Left kidney (tissue), 2 donors: Measurements from ENCODE around the gene NAPA. TPM values are rescaled to one million over a fixed set of nuclear protein-coding genes. Genes with fewer than 3 reads are reported as not detected.

Experiments
- DNase-seq: peaks from one replicate; pipeline ENCODE4 v3.0.0-alpha.2; 2013
- polyA plus RNA-seq: library from polyadenylated mRNA; unstranded; fragments of 120-200 nt; gene quantifications from one replicate; pipeline ENCODE4 v1.2.1, GENCODE V29; 2013; ENCODE audit not compliant: insufficient read length

Gene NAPA
- polyA plus RNA-seq, 1 donor = 150 TPM

DNA sequence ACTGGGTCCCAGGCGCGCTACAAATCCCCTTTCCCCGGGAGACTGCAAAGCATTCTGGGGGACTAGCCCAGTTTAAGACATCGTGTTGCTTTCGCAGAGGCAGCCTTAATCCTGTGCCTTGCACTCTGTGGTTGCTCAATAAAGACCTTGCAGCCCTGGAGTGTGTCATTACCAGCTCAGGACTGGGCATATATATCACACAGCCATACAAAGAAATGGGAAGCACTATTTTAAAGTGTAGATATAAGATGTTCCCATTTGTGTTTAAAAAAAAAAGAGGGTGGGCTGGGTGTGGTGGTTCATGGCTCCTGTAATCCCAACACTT is 11.1 kb downstream of the NAPA start:
- no peak for DNase-seq

DNA sequence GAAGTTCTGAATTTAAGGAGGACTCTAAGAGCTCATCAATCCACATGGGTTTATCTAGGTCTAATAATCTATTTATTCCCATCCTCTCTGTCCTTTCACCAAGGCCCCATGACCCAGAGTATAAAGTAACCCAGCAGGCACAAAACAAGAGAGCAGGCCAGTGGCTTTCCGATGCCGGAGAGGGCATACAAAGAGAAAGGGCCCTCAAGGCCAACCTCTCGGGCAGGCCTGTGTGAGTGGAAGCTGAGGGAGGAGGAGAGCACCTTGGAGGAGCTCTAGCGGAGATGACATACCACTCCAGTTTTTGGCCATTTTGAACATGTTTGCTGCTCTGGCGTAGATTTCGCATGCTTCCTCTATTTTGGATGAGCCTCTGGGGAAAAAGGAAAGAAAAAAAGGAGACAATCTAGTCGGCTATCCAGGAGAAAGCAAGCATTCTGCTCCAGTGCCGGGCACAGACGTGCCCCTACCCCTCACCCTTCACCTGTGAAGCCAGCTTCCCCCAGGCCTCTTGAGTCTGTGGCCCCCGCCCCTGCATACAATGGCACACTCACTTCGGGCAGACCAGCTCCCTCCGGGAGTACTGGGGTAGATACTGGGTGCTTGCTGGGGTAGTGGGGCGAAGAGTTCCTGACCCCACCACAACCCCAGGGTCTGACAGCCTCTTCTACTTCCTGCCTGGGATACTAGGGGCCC is 11.6 kb downstream of the NAPA start:
- no peak for DNase-seq

DNA sequence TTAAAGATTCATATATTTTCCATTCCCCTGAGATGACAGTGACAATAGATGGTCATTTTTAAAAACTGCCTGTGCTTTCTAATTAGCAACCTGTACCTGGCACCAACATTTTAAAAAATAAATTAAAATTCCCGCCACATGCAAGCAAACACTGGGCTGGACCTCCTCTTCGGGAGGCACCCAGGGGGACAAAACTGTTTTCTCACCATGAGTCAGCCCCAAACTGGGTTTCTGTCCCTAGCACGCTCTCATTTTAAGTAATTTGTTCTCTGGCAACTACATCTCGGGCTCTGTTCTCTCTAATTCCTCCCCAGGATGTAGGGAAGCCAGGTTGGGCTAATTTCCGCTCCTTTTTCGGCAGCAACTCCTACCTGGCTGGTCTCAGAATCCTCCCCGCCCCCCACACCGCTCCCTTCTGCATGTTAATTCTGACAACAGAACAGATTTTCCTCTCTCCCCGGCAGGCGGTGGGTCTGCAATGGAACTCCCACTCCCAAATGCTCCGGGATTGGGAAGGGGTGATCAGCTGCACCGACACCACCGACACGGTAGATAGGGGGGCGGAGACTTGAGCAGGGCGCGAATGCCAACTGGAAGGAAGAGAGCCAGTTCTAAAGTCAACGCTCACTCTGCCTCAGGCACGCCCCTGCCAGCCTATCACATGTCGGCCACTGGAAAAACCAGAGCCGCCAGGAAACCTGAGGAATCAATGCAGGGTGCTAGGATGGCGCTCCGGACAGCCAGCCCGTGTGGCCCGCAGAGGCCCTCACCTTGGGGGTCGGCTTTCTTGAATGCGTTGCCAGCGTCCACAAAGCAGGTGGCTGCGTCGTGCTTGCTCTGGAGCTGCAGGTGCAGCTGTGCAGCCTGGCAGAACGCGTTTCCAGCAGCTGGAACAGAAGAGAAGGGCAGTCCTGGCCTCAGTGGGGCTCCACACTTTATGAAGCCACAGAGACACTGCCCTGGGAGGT is 14.7 kb downstream of the NAPA start:
- no peak for DNase-seq

DNA sequence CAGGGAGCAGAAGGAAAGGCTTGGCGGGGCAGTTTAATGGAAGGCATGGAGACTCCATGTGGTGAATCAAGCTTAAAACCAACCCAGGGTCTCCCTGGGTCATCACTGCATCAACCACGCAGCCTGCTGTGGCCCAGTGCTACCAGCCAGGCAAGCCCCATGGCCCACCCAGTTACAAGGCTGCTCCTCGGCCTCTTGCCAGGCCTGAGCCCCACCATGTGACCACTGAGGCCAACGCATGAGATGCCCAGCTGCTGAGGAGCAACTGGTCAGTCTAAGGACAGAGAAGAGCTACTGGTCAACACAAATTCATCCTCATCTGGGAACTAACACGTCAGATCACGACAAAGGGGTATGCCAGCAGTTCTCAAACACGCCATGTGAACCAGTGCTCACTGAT is 15.5 kb downstream of the NAPA start:
- DNase-seq = no peak

DNA sequence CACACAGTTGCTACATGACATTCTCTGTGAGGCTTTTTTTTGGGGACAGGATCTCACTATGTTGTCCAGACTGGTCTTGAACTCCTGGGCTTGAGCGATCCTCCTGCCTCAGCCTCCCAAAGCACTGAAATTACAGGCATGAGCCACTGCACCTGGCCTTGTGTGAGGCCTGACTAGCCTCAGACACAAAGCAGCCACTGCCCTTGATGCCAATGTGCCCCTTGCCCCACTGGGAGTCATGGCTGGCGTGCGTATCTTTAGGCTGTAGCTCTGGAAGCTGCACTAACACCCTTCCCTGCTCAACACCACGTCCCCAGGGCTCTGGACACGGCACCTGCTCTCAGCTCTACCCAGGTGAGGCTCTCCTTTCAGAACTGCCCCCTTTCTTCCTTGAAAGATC is 16.3 kb downstream of the NAPA start:
- no peak for DNase-seq

DNA sequence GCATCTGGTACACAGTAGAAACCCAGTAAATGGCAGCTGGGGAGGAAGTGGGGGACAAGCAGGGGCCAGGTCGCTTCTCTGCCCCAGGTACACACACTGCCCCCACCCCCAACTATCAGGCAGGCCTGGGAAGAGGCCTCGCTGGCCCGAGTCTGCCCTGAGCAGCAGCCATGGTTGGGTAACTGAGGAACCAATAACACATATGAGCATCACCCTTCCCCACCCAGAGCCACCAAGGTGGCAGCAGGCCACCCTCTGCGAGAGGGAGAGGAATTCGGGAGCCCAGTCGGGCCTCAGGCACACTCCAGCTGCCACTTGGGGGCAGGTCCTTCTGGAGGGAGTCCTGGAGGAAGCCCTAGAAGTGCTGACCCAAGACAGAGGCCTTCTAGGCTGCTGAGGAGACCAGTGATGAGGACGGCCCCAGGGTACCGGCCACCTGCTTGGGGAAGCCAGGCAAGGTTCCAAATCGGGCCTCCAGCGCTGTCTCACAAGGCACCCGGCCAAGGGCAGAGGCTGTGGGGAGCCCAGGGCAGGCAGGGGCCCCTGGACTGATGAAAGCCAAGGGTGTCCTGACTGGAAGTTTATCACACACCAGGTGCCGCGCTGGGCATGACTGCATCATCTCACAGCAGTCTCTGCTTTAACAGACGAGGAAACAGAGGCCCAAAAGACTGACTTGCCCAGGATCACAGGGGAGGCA is 16.9 kb downstream of the NAPA start:
- no peak for DNase-seq

DNA sequence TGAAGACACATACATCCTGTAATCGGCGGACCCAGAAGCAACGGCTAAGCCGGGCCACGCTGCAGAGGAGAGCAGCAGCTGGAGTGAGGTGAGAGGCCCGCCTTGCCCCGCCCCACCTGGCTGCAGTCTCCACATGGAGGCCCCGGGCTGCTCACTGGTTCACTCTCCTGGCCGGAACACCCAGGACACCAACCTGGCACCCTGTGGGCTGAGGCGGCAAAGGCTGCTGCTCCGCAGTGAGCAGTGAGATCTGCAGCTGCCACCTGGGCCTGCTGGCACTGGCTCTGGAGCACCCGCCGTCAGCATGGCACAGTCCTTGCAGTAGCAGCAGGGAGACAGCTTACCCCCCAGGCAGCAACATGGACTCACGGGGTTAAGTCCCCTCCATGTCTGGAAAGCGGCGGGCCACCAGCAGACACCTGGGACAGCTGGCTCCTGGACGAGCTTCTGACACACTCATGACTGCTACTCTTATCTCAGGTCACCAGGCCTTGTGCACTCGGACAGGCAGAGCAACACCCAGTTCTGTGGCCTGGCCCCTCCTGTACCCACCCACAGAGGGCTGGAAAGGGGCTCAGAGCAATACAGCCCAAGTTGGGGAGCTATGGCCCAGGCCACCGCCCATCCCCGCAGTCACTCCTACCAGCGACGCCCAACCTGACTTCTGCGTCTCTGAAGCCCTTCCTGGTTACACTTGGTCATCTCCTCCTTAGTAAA is 17.7 kb downstream of the NAPA start:
- no peak for DNase-seq

DNA sequence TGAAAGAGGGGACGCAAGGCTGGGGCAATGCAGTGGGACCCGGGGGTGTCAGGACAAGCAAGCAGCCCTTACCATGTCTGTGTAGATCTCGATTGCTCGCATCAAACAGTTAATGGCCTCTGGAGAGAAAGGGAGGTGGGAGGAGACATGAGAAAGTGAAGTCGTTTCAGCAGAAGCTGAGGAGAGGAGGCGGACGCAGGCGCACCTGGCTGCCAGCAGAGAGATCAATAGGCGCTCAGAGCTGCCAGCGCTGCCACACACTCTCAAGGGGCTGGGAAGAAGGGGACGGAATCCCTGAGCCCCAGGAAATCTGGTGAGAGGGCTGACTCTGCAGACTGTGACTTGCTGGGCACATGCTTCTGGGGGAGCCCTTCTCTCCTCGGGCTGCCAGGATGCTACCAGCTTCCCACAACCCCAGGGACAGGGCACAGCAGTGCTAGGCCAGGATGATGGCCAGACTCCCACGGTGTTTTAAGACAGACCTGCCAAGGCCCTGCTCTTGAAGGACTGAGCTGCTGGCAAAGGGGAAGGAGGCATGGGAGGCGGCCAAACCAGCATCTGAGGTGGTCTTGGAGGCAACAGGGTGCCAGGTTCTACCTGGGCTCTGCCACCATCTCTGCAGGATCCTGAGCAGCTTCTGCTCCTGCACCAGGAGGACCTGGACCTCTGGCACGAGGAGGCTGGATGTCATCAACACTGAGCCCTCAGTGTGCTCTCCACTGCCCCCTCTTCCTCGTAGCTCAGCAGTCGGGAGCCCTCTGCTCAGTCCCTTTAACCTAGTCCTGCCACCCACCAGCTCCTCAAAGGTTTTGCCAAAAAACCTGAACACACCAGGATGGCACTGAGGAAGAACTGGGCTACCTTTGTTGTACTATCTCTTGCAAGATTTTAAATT is 19.1 kb downstream of the NAPA start:
- no peak for DNase-seq

DNA sequence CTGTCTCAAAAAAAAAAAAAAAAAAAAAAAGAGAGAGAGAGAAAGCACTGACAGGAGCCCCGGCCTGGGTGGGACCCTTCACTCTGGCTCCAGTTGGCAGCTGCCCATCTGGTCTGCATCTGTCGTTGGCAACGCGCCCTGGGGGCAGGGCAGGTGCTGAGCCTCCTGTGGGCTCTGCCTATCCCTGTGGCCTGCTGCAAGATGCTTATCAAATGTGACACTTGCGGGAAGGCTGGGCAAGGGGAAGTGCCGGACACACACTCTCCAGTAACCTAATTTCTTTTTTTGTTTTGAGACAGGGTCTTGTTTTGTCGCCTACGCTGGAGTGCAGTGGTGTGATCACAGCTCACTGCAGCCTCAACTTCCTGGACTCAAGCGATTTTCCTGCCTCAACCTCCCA is 20.1 kb downstream of the NAPA start:
- DNase-seq = no peak

DNA sequence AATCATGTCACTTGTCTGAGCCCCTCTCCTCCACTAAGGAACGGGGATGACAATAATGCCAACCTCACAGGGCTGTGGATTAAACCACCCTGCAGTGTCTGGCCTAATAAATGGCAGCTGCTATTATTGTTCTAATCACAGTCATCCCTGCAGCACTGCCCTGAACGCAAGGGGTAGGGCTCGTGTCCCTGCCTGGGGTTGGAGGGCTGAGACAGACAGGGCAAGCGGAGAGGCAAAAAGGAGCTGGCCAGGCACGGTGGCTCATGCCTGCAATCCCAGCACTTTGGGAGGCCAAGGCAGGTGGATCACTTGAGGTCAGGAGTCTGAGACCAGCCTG is 20.7 kb downstream of the NAPA start:
- no peak for DNase-seq

DNA sequence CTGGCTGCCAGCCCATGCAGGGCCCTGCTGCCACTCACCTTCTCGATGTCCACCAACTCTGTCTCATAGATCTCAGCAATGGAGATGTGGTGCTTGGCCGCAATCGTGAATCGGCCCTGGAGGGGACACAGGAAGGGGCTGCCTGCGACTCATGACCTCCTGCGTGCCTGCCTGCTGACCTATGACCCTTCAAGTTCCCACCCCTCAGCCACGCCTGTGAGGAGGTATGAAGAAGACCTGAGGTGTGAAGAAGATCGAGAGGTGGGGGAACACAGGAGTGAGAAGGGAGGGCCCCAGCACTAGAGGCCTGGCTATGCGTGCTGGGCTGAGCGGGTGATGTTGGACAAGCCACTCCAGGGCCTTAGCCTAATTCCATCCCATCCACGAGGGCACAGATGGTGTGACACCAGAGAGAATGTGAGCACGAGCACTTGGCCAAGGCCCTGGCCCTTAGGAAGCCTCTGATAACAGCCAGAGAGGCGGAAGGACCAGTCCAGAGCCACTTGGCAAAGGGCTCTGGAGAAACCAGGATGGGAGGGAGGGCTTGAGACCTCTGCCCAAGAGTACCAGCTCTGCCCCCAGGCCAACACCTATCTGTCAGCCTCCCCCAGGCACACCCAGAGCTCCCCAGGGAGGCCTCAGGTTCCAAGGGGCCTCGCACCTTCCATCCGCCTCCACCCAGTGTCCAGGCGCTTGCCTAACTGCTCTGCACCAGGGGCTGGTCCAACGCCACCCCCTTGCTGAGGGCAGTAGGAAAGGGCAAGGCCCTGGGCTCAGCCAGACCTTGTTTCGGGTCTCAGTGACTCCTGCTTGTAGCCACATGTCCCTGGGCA is 21.3 kb downstream of the NAPA start:
- no peak for DNase-seq

DNA sequence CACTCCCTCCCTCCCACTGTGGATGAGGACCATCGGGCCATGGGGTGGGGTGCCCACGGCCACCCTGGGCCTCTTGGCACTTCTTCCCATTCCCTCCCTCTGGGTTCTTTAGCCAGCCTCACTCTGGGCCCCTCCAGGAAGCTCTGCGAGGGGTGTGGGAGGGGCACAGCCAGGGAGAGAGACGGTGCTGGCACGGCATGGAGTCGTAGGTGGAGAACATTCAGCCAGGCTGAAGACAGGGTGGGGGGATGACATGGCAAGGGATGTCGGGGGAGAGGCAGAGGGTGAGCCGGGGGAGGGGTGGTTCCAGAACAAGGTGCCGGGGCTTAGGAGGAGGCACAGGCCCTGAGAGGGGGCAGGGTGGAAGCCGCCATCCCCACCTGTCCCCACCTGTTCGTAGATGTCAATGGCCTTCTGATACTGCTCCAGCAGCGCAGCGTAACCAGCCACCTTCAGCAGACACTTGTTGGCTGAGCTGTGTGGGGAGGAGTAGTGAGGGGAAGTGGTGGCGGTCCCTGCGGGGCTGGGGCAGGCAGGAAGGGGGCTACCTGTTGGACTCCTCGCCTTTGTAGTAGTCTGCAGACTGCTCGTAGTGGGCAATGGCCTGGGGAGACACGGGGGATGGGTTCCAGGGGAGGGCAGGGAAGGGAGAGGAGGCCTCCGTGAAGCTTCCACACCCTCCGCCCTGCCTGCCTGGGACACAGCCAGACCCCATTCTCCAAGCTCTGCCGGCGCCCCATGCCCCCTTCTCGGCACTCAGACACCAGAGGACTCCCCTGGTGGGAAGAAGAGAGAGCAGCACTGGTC is 22.1 kb downstream of the NAPA start:
- no peak for DNase-seq

DNA sequence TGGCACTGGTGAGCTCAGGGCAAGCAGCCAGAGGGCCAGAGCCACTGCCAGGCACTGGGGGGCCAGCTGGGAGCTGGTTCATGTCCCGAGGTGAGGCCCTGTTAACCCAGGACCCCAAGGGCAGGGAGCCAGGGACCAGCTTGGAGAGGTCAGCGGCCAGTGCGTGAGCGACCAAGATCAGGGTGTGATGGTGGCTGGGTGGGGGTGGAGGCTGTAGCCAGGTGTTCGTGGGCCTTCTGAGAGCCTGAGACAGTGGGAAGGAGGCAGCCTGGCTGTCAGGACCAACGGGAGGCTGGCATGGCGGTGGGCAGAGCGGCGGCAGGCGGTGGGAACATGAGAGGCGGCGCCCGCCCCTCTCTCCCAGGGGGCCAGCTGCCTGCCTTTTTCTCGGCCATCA is 22.7 kb downstream of the NAPA start:
- no peak for DNase-seq

DNA sequence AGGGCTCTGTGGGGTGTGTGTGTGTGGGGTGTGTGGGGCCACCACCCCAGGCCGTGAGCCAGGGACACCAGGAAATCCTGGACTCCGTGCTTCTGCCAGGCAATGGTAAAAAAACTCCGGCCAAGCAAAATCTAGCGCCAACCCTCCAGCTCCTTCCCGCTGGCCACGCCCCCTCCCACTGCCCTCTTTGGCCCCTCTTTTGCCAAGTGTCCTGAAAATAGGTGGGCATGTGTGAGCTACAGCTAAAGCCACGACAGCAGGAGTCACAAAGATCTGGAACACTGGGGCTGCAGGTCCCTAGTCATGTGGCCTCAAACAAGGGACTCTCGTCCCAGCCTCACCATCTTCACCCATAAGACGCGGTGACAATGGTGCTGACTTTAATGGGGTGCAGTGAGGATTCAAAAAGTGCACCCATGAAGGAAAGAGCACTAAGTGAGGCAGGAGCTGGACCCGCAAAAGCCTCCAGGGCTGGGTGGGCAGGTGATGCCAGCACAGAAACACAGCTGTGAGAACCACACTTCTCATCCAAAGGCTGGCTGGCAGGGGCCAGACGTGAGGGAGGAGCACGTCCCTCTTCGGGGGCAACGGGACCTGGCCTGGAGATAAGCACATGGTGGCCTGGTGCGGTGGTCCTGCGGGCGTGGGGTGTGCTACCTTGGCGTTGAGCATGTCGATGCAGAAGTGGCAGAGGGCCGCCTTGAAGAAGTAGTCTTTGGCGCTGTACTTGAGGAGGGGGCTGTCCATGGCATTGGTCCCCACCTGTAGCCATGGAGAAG is 23.3 kb downstream of the NAPA start:
- DNase-seq = no peak

DNA sequence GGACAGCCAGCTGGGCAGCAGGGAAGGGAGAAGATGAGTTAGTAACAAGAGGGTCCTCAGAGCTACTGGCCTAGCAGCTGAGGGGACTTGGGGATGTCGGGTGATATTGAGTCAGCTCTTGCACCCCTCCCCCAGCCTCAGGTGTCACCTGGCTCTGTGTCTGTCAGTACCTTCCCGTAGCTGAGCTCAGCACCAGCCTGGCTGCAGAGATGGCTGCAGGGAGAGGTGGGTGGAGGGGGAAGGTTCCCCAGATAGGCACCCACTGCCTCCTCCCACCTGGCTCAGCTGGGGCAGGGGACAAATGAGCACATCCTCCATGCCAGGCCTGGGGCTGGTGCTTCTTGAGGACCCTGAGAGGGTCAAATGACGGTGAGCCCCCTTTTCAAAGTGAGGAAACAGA is 24.0 kb downstream of the NAPA start:
- no peak for DNase-seq

DNA sequence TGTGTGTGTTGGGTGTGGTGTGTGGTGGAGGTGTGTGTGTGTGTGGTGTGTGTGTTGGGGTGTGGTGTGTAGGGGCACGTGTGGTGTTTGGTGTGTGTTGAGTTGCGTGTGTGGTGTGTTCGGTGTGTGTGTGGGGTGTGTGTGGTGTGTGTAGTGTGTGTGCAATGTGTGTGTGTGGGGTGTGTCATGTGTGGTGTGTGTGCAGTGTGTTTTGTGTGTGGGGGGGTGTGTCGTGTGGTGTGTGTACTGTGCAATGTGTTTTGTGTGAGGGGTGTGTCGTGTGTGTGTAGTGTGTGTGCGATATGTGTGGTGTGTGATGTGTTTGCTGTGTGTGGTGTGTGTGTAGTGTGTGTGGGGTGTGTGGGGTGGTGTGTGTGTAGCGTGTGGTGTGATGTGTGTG is 24.8 kb downstream of the NAPA start:
- DNase-seq = no peak

DNA sequence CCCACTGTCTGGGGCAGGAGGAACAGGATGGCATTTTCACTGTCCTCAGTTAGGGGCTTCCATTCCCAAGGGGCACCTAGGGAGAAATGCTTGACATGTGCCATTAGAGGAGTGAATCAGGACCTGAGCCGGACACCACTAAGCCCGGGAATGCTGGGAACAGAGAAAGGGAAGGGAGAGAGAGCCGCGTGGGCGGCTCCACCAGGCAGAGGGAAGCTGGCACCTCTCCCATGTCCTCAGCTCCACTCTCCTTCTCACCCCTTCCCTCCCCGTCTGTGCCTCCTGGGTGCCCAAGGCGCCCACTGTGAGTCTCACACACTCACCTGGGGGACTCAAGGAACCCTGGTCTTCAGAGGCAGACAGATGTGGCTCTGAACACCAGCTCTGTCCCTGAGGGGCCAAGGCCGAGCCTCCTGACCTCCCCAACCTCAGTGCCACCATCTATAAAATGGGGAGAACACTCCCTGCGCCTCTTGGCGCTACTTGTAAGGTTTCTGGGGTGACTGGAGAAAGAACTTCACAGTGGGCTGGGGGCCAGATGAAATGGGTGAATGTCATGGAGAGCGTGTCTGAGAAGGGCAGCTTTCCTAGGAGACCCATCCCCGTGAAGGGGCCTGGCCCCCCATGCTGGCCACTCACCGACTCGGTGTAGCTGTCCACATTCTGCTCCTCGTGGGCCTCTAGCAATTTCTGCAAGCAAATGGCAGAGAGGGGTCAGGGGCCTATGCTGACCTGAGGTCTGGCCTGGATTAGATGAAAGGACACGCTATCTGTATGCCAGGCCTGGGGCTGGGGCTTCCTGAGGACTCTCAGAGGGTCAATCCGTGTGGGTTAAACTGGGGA is 25.6 kb downstream of the NAPA start:
- DNase-seq = no peak
